Globus pallidus (tissue), 1 donor: ENCODE data around the gene PGGHG.
"Not testable (repeated sequence)": the region's sequence is repeated elsewhere in the genome, so short reads cannot be mapped to it uniquely, and the experiment has no call there.

Experiments used
- DNase-seq: peaks from one replicate; pipeline ENCODE4 v3.0.0-alpha.2; 2015; ENCODE audit warnings: low spot score

PGGHG gene

DNA sequence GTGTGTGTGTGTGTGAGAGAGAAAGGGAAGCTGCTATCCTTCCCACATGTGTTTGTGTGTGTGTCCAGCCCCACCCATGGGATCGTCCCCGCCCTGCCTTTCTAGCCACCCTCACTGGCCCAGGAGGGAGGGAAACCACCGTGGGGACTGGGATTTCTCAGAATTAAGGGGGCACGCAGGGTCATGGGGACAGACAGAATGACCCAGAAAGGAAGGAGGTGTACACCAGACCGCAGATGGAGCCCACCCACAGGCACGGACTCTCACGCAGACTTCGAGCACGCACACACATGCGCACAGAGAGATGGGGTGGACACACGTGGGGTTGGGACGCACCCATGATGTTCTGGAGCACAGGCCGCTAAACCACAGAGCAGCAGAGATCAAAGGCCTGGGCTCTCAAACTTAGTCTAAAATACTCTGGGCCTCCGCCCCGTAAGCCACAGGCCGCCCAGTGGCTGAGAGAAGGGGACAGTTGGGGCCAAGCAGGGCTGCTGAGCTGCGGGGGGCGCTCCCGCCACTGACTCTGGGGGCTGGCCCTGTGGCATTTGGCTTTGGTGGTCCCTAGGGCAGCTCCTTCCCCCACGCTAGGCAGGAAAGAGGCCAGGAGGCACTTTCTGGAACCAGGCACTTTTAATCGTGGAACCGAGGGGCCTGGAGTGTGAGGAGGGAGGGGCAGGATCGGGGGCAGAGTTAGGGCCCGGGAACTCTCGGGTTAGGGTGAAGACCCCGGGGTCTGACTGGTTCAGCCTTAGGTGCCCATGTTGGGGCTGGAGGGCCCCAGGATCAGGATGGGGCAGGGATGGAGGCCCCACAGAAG lies 8.9 kb downstream of the PGGHG start:
- no peak for DNase-seq

DNA sequence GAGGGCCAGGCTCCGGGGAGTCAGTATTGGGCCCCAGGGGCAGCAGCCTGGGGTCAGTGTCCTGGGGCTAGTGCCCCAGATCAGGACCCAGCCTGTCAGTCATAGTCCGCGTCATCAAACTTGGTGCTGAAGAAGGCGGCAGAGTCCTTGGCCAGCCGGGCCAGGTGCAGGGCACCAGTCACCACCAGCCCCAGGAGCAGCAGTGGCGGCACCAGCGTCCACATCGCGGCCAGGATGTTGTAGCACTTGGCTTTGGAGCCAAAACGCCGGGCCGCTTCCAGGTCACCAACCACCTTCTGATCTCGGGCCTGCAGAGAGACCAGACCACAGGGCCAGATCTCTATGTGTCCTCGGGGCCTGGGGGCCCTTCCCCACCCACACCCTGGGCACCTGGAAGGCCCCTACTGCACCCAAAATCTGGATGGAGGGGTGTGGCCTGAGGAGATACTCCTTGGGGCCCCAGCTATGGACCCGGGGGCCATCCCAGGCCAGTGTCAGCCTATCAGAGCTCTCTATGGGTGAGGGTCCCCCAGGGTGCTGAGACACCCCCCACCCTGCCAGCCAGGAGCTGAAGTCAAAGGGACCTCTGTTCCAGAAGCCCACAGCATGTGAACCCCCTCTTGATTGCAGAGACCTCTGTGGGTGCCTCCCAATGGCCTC lies 9.6 kb downstream of the PGGHG start:
- DNase-seq = no peak

DNA sequence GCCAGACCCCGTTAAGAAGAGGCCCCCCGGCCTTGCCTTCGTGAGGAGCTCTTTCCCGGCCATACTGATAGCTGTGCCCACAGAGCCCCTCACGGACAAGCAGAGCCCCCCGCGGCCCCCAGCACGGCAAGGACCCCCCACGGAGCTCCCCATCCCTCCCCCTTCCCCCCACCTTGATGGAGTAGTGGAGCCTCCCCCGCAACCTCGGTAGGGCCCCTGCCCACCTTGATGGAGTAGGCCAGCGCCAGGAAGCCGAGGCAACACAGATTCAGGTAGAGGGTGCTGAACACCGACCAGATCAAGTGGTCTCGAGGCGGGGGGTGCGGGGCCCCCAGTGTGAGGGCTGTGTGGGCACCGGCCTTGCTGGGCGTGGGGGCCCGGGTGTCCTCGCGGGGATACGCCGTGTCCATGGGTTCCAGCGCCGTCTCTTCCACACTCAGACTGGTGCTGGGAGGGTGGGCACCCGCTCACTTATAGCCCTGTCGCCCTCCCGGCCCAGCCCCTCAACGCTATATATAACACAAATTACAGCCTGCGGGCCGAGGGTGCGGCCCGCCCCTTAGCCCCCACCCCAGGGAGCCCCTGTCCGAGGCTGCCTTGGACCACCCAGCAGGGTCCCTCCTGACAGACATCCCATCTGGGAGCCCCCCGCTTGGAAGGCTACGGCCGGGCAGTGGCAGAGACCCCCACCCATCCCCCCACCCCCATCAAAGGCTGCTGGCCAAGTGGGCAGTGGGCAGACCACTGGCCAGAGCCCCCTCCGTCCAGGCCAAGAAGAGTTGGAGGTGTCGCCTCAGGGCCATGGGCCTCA lies 10.4 kb downstream of the PGGHG start, which contains the start of gene IFITM5:
IFITM5 (minus strand) TSS at position 446 of the 811 bp plus-strand sequence; CDS start at position 410, 36 bp downstream.
- no peak for DNase-seq

DNA sequence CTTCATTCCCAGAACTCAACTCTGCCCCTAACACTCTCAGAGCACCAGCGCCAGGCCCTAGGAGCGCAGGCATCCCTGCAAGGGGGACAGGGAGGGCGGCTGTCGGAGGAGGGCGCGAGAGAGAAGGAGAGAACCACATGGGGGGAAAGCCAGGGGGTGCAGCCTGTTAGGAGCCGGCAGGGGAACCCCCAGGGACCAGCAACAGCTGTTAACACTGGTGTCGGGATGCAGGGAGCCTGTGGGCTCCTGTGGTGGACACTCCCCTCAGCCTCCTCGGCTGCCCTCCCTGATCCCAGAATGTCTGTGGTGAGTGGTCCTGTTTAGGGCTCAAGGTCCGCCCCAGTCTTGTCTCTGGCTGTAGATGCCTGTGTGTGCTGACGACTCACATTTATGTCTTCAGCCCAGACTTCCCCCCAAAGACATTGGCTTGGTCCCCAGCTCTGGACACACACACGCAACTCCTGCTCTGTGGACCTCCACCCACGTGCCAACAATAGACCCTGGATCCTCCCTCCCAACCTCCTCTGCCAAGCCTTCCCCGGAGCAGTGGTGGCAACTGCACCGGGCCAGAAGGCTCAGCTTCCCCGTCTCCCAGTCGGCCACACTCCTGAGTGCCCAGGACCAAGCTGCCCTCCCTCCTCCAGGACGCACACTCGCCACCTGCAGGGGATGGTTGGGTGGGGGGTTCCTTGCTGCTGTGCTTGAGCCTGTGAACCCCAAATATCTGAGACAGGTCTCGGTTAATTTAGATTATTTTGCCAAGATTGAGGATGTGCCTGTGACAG lies 11.2 kb downstream of the PGGHG start:
- DNase-seq = no peak

GRCh38 chr11:303363-303762 lies 14.4 kb downstream of the PGGHG start:
- no peak for DNase-seq

DNA sequence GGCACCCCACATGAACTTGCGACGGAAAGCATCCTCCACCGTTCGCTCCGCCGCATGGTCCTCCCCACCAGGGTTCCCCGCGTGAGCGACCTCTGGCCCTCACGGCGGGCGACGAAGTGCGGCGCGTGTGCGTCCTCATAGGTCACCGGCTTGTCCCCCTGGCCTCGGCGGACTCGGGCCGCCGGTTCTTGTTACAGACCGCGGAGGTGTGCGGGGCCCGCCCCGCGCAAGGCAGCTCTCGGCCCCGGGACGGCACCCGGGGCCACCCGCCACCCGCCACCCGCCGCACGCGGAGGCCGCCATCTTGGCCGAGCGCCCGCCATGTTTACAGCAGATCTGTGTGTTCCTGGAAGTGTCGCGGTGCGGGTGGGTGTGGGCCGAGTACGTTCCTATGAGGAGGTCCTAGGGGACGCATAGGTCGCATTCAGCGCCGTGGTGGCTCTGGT lies 15.2 kb downstream of the PGGHG start:
- DNase-seq = no peak

- DNase-seq = no peak
These were observed 16.3 kb downstream of the PGGHG start for GRCh38 chr11:304915-305843.

- no peak for DNase-seq
These were observed 16.9 kb downstream of the PGGHG start for GRCh38 chr11:305844-306211.

DNA sequence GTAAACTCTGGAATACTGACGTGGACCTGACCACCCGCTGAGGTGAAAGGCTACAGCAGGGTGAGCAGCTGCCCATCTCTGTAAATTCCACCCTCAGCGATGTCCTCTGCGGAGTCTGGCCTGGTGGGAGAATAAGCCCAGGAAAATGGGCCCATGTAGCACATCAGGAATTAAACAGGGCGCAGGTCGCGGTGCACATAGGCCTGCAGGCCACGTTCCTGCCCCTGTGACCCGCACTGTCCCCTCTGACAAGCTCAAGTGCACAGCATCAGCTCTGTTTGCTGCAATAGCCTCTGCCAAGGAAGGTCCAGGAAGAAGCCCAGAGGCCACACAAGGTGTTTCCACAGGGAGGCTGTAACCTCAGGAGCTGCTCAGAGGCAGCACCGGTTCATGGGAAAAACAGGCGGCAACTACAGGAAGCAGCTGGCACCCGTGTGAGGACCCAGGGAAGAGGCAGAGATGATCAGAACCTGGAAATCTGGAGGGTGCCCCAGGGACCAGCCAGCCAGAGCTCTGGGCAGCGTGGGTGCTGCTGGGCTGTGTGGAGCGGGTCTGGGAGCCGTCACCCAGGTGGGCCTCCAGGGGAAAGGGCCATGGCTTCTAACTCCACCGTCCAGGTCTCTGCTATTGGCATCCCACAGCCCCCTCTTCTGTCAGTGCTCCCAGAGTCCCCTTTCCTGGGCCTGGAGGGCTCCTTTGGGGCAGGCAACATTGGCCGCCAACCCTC lies 17.9 kb downstream of the PGGHG start:
- no peak for DNase-seq

GRCh38 chr11:307766-308708 lies 19.1 kb downstream of the PGGHG start, which contains the start of gene IFITM2:
IFITM2 (plus strand) TSS chr11:307816; CDS start chr11:308193, 377 bp downstream.
- DNase-seq = not testable (repeated sequence)

- not testable (repeated sequence) for DNase-seq
These were observed 20.1 kb downstream of the PGGHG start for GRCh38 chr11:308740-309665.

- not testable (repeated sequence) for DNase-seq
These were observed 21.1 kb downstream of the PGGHG start for GRCh38 chr11:309979-310572.

DNA sequence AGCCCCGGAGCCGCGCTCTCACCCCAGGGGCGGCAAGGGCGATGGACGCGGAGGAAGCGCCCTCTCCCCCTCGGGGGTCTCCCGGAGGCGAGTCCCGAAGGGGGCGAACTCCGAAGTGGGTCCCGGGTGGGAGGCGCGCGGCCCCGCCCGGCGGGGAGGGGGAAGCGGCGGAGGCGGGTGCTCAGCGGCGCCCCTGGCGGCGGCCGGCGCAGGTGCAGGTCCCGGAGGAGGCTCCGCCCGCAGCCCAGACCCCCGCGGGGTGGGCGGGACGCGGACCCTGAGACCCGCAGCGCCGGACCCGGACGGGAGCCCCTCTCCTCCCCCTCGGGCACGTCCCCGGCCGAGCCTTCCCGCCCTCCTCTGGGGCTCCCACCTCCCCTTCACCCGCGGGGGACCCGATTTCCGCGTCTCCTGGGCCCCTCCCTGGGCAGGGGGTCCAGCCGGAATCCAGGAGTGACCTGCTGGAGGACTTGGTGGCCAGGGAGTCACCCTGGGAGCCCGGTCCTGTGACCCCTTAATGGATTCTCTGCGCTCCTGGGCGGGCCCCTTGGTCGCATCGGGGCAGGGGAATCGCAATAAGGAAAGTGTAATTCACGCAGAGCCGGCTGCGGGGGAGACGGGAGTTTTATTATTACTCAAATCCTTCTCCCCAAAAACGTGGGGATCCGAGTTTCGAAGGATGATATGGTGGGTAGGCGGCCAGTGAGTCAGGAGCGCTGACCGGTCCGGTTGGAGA lies 22.3 kb downstream of the PGGHG start:
- DNase-seq = not testable (repeated sequence)

GRCh38 chr11:312092-312816 lies 23.3 kb downstream of the PGGHG start:
- no peak for DNase-seq

DNA sequence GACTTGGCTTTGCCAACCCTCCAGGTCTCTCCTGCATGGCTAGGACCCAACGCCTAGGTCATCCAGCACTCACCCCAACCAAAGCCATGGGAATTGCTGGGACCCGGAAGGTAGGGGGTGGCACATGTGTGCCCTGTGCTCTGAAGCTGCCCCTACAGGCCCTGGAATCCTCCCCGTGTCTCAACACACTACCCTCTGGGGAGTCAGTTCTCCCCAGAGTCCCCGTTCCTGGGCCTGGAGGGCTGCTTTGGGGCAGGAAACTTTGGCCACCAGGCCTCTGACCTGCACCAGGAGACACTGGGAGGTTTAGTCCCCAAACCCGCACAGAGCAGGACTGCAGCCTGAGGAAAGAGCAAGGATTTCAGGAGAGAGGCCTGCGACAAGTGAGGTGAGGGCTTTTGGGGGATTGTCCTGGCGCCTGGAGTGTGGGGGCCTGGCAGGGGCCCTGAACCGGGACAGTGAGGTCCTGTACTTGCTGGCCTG lies 24.4 kb downstream of the PGGHG start:
- no peak for DNase-seq
